Heart right ventricle (tissue), 16 donors: Measurements from ENCODE around the gene MXD4. TPM values are rescaled to one million over a fixed set of nuclear protein-coding genes. Genes with fewer than 3 reads are reported as not detected.
A peak's percentile ranks its signal among the peaks of the same experiment; 100 is the strongest.

Source experiments
- ATAC-seq, 8 donors: fragments of 200-7000 bp; cut with Tn5 transposase; one replicate each; pipeline ENCODE4 v1.9.1; 2020; ENCODE audit warnings: mild to moderate bottlenecking in 8 of 8, moderate library complexity in 8 of 8, moderate number of reproducible peaks in 1 of 8
- DNase-seq, 2 donors: peaks; one replicate each; pipeline ENCODE4 v3.0.0-alpha.2; 2020
- H3K27ac ChIP-seq, 10 donors: fragments of 200-600 bp; sonication (generic) in 2 of 10; one replicate each; pipeline versions ENCODE4 v1.5.0 to v1.8.0; 2020 to 2022; ENCODE audit warnings: mild to moderate bottlenecking in 3 of 10
- H3K27me3 ChIP-seq, 7 donors: fragments of 200-600 bp; one replicate each; pipeline ENCODE4 v1.8.0; 2021 to 2022; ENCODE audit warnings: mild to moderate bottlenecking in 2 of 7
- H3K36me3 ChIP-seq, 9 donors: fragments of 200-600 bp; sonication (generic) in 1 of 9; one replicate each; pipeline versions ENCODE4 v1.5.0 to v1.8.0; 2020 to 2022; ENCODE audit warnings: mild to moderate bottlenecking in 2 of 9
- H3K4me1 ChIP-seq, 9 donors: fragments of 200-600 bp; sonication (generic) in 1 of 9; one replicate each; pipeline versions ENCODE4 v1.5.0 to v1.8.0; 2020 to 2022; ENCODE audit warnings: mild to moderate bottlenecking in 4 of 9
- H3K4me3 ChIP-seq, 10 donors: fragments of 200-600 bp; sonication (generic) in 2 of 10; one replicate each; pipeline versions ENCODE4 v1.5.0 to v1.8.0; 2020 to 2022; ENCODE audit warnings: mild to moderate bottlenecking in 7 of 10, moderate library complexity in 2 of 10
- H3K9me3 ChIP-seq, 11 donors: fragments of 200-600 bp in 10 of 11; sonication (generic) in 2 of 11; one replicate each; pipeline versions ENCODE4 v1.5.0 to v1.8.0; 2013 to 2022; ENCODE audit warnings: mild to moderate bottlenecking in 2 of 11, control low read depth in 1 of 11, moderate library complexity in 1 of 11
- CTCF ChIP-seq, 9 donors: fragments of 200-600 bp; sonication (generic) in 2 of 9; IDR thresholded peaks; one replicate each; pipeline versions ENCODE4 v1.5.0 to v1.8.0; 2021 to 2022; ENCODE audit warnings: antibody characterized with exemption in 9 of 9, mild to moderate bottlenecking in 5 of 9, moderate library complexity in 1 of 9
- WGBS, 2 donors: extraction: QIAGEN DNeasy Blood & Tissue Kit; methylation state at CpG; one replicate each; pipeline ENCODE4 v1.1.7; 2013; ENCODE audit warnings: inconsistent platforms in 1 of 2; 5-methylcytosine and 5-hydroxymethylcytosine counted together
- intact Hi-C, 10 donors: fragments of 100-400 bp; cut with DNase I; formaldehyde crosslinking; loops; one replicate each; pipeline versions ENCODE4 v1.11.1 to v1.14.2; 2022
- polyA plus RNA-seq, 2 donors: library from polyadenylated mRNA; stranded (reverse); fragments of 200-250 nt; gene quantifications; one replicate each; pipeline ENCODE4 v1.2.3, GENCODE V29; 2013
- total RNA-seq, 10 donors: library from RNA; stranded (reverse); fragmentation: NEBNext Ultra II Directional in 3 of 10; extraction: Animal tissue kit (Norgen Biotek cat#: 25700) in 3 of 10; gene quantifications; one replicate each; pipeline versions ENCODE4 v1.2.1 to v1.2.4, GENCODE V29; 2021 to 2023
- donor health status: Arrhythmogenic right ventricular cardiomyopathy.
- donor health status: ischemic (EF 13 %, LVEDD 7.1; RV severe dilation, severe dysfunction).
- donor health status: healthy with polysubstance abuse.
- donor health status: DM: no; HTN: yes; CAD: no.
- donor health status: DM: no; HTN: no; CAD: no.
- donor health status: ischemic (EF 25% LVEDD 6.9; RV normal size, moderate dysfunction).
- donor health status: ischemic (EF 25% LVEDD 5.7; RV mildly dilated, moderate dysfunction).
- donor health status: healthy.
- donor health status: DM: yes; HTN: yes; CAD: no.
- donor health status: Ischemic cardiomyopathy.
- donor health status: ischemic (EF 35%, LVEDD 5.7; RV mildly dilated, moderate dysfunction).
- donor health status: nonischemic (EF 11% LVEDD 7.7; RV severe dilation, severe dysfunction).
- donor health status: DM: yes; HTN: yes; CAD: no.
- donor health status: PGD.
- donor health status: ischemic (EF 29% LVEDD 5.4; RV normal size, mild dysfunction).
- donor health status: nonischemic (EF 23%, LVEDD 6.1; RV moderate dilation, normal function).

MXD4 gene
- total and polyA plus RNA-seq, 12 donors: 19.1 to 82.2 (median 28.2) TPM

GRCh38 chr4:2259036-2259540 lies 2.8 kb downstream of the MXD4 start:
- intact Hi-C loops: loop anchor here in 2 of 10 donors (5.0 kb wide), 2 partner anchors 158 to 208 kb away; partner anchors contain the start of genes CFAP99 (in 1 of the 2), RNF4 (in 1 of the 2) and ZFYVE28 (in 1 of the 2)

GRCh38 chr4:2258091-2259035 lies 3.5 kb downstream of the MXD4 start:
- Histone ChIP-seq H3K27ac (peak overlapping the region in 9 of 10 donors; percentile 34 to 94 (median 91)), H3K27me3 (no peaks in the 10 kb centered on the region), H3K9me3 (no peaks in the 10 kb centered on the region), H3K4me1 (peaks cover 58 to 86% (median 74%) of the 10 kb centered on the region in 9 donors), H3K4me3 (peak overlapping the region in 3 of 10 donors; percentile 96 to 99 (median 98)), H3K36me3 (peaks cover 0 to 51% (median 6%) of the 10 kb centered on the region in 9 donors)
- peak in 1 of 2 donors; percentile 4 for DNase-seq
- no peak for ATAC-seq
- TF ChIP-seq CTCF (IDR thresholded peaks at IDR 0.05): no peak
- WGBS, 2 donors: 88 to 90% methylated on average over 18 of the region's 18 CpGs
- intact Hi-C loops: loop anchor here in 2 of 10 donors (5.0 kb wide), 2 partner anchors 159 to 209 kb away; partner anchors contain the start of genes CFAP99 (in 1 of the 2), RNF4 (in 1 of the 2) and ZFYVE28 (in 1 of the 2)

More at GRCh38 chr4:2259036-2259540, 2.8 kb downstream of the MXD4 start:
- no peak for TF ChIP-seq CTCF (IDR thresholded peaks at IDR 0.05)
- no peak for ATAC-seq
- peaks cover 56 to 83% (median 73%) of the 10 kb centered on the region in 9 donors for H3K4me1 ChIP-seq
- no peaks in the 10 kb centered on the region for H3K9me3 ChIP-seq
- WGBS, 2 donors: 54 to 67% methylated on average over 13 of the region's 13 CpGs
- H3K4me3 ChIP-seq: peak overlapping the region in 7 of 10 donors; percentile 88 to 99 (median 96)
- peaks cover 0 to 44% (median 0%) of the 10 kb centered on the region in 9 donors for H3K36me3 ChIP-seq
- no peaks in the 10 kb centered on the region for H3K27me3 ChIP-seq
- peak overlapping the region; percentile 14 to 94 (median 91) for H3K27ac ChIP-seq
- no peak for DNase-seq

GRCh38 chr4:2257361-2258081 lies 4.4 kb downstream of the MXD4 start:
- 69 to 81% methylated on average over 14 of the region's 14 CpGs for WGBS, 2 donors
- ATAC-seq (no peak), DNase-seq (peak in 1 of 2 donors; percentile 6)
- H3K27me3 ChIP-seq: no peaks in the 10 kb centered on the region
- H3K4me3 ChIP-seq: peak overlapping the region in 3 of 10 donors; percentile 1 to 30 (median 8)
- TF ChIP-seq CTCF (IDR thresholded peaks at IDR 0.05): no peak
- peaks cover 0 to 60% (median 12%) of the 10 kb centered on the region in 9 donors for H3K36me3 ChIP-seq
- H3K9me3 ChIP-seq: no peaks in the 10 kb centered on the region
- H3K4me1 ChIP-seq: peaks cover 59 to 83% (median 76%) of the 10 kb centered on the region in 9 donors
- H3K27ac ChIP-seq: peak overlapping the region; percentile 72 to 94 (median 91)
- intact Hi-C loops: loop anchor here in 2 of 10 donors (2.0 to 5.0 kb wide), 3 partner anchors 15 to 210 kb away; partner anchors contain the start of genes CFAP99 (in 1 of the 2), HAUS3 (in 1 of the 2), POLN (in 1 of the 2) and RNF4 (in 1 of the 2)
